IPS-NIHi7 (cell line): Measurements from ENCODE around the gene SPDYE18.
"Not testable (repeated sequence)": the region's sequence is repeated elsewhere in the genome, so short reads cannot be mapped to it uniquely, and the experiment has no call there.

ENCODE experiments used
- DNase-seq: peaks from one replicate; pipeline ENCODE4 v3.0.0; 2012; ENCODE audit warnings: mixed read lengths; ENCODE audit errors: extremely low spot score

SPDYE18 gene

DNA sequence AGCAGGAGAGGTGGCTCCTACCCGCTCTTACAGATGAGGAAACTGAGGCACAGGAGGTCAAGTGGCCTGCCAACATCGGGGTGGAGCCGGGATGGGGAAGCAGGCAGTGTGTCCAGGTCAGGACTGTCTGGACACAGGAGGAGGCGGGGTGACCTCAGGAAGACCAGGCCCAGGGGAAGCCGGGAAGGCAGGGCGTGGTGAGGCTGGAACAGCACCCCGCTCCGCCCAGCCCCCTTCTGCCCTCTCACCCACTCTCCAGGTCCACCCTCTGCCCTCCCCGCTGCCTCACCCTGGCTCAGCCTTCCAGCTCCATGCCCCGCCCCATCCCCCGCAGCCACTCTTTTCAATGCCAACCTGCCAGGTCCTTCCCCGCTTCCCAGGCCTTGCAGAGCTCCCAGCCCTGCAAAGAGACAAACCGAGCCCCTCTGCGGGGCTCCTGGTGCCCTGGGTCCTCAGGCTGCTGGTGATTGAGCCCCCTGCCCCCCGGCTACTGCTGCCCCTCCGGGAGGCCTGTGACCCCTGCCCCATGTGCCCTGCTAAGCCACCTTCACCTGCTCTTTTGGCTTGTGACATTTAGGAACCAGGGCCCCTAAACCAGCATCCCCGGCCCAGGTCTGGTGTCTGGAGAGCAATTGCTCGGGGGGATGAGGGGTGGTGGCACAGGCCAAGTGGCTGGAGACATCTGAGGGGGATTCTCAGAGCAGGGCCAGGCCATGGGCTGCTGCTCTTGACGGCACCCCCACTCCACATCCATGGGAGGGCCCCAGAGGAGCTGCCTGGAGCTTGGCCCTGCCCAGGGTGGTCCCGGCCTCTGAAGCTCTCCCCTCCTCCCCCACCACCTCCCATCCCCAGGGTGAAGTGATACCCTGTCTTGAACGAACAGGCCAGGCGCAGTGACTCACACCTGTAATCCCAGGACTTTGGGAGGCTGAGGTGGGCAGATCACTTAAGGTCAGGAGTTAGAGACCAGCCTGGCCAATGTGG is 55.9 kb downstream of the SPDYE18 start:
- DNase-seq, result not testable (repeated sequence)

- DNase-seq, result not testable (repeated sequence)
These were observed 56.8 kb downstream of the SPDYE18 start for GRCh38 chr7:77005461-77006057.

GRCh38 chr7:77004151-77004550 is 58.2 kb downstream of the SPDYE18 start:
- not testable (repeated sequence) for DNase-seq

GRCh38 chr7:77003241-77003640 is 59.1 kb downstream of the SPDYE18 start:
- not testable (repeated sequence) for DNase-seq

GRCh38 chr7:77002678-77003233 is 59.6 kb downstream of the SPDYE18 start:
- not testable (repeated sequence) for DNase-seq

GRCh38 chr7:77002104-77002503 is 60.3 kb downstream of the SPDYE18 start:
- DNase-seq, result not testable (repeated sequence)
